Measurements from ENCODE around the gene NFATC4.

Gene NFATC4

DNA sequence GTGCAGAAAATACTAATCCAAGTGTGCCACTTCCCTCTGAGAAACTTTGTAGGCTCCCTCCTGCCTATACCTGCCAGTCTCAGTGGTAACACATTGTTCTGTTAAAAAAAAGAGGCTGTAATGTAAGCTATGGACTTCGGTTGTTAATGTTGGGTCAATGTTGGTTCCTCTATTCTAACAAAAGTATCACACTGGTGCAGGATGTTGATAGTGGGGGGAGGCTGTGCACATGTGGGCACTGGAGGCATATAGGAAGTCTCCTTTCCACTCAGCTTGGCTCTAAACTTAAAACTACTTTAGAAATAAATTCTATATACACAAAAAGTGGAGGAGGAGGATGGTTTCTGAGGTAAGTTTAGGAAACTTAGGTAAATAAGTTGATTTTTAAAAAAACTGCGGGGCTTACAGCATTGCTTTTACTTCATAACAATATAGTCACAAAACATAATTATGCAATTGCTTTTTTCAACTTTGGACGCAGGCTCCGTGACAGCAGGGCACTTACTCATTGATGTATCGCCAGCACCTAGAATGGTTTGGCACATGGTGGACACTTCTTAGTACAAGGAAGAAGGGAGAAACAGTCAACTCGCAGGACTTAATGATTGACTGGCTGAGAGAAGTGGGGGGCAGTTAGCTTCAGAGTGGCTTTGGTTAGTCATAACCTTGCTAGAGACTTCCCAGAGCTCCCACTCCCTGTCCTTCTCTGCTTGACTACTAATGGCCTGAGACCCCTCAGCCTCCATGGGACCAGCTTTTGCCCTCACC lies 22.9 kb downstream of the NFATC4 start:
- no peak for DNase-seq

DNA sequence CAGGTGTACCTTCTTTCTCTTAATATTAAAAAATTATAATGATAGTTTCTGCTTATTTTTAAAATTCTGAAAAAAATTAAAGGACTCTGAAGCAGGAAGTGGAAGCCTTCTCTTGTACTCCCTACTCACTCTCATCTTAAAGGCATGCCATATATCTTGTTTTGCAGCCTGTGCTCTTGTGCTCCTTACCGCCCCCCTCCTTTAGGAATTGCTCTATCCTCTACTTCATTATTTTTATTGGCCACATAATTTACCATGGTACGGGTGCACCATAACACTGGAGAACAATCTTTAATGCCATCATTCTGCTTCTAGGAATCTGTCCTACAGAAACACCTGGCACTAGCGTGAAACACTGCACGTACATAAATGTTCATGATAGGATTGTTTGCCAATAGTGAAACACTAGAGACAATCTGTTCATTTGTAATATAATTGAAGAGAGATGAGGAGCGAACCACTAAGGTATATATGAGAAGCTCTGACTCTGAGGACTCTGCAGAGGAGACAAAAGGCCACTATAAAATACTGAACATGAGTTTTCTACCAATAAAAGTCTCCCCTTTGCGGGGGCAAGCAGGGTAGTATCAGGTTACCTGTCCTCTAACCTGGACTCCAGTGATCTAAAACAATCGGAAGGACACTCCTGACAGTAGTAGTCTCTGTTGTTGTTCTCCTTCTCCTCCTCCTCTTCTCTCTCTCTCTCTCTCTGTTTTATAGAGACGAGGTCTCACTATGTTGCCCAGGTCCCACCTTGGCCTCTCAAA lies 24.5 kb downstream of the NFATC4 start:
- DNase-seq = no peak

DNA sequence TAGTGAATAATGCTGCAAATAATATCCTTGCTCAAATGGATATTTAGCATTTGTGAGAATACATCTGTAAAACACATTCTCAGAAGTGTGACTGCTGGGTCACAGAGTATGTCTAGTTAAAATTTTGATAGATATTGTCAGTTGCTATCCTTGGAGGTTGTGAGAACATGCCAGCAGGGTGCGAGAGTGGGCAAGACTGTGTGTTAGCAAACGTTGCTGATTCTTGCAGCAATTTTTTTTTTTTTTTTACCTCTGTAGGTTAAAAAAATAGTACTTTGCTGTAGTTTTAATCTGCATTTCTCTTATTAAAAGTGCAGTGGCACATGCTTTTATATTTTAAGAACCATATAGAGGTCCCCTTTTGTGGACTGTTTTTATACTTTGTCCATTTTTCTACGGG lies 26.3 kb downstream of the NFATC4 start:
- DNase-seq = no peak

DNA sequence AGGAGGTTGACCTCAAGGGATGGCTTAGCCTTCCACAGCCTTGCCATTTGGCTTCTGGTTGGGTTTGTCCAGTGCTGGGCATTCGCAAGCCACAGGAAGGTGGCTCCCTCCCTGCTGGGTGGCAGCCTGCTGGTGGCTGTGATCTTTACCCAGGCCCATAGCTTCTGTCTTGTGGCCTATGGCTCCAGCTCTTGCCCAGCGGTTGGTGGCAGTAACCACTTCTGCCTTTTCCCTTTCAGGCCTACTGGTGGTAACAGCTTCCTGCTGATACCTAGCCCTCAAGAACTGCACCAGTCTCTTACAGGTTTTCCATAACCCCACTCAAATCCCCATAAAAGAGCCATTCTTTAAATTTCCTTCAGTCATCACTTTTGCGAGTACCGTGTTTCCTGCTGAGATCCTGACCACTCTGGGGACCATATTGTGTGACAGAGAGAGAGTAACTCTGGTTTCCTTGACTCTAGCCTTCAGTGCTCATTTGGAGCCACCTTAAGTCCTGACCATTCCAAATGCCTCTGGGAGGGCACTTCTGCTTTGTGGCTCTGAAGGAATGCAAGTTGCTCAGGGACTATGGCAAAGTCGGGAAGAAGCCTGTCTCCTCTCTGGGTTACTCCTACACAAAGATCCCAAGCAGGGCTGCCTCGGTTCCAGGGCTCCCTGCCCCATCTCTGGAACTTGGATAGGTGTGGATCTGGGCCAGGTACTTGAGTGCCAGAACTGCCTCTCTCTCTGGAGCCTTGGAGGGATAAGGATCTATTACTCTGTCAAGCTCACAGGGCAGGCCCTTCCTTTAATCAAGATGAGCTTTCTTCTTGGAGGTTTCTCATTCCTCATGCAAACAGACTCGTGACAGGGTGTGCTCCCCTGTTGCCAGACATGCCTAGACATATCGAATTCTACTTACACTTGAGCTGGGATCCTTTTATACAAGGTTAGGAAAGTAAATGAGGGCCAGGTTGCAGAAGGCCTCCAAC lies 27.9 kb downstream of the NFATC4 start:
- no peak for DNase-seq

DNA sequence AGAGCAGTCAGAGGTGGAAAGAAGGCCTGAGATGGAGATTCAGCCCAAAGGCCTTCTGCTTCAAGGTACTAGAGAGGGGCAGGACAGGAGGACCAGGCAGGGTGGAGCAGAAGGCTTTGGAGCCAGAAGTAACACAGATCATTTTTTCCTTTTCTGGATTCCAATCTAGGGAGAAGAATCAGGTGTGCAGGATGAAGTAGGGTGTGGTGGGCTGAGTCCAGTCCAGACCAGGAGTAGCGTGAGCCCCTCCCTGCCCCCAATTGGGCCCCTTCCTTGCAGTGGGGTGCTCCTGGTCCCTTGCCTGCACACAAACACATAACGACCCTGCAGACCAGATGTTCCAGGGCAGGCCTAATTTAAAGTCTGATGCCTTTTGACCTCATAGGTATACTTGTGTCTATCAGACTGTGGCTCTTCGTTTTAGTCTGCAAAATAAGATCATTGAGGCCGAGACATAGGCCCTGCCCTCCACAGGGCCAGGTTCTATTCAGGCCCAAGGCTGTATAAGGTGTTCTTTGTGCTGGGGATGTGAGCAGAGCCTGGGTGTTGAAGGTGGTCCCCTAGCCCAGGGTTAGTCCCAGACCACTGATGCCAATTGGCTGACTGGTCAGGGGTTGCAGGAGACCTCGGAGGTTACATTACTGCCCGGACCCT lies 29.8 kb downstream of the NFATC4 start:
- DNase-seq = no peak

DNA sequence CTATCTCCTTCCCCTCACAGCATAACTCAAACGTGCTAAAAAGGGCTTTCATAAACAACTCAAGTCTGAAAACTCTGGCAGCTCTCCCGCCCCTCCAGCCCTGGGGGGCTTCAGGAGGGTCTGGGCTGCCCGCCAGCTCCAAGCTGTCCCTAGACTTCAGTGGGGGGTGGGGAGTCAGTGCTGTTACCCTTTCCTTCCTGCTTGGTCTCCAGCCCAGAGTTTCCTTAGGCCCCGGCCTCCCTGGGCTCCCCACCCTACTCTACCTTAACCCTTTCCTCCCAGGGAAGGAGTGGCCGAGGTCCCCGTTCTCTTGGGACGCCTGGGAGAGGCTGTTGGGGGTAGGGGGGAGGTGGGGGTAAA lies 30.3 kb downstream of the NFATC4 start:
- DNase-seq = peak; percentile 80

DNA sequence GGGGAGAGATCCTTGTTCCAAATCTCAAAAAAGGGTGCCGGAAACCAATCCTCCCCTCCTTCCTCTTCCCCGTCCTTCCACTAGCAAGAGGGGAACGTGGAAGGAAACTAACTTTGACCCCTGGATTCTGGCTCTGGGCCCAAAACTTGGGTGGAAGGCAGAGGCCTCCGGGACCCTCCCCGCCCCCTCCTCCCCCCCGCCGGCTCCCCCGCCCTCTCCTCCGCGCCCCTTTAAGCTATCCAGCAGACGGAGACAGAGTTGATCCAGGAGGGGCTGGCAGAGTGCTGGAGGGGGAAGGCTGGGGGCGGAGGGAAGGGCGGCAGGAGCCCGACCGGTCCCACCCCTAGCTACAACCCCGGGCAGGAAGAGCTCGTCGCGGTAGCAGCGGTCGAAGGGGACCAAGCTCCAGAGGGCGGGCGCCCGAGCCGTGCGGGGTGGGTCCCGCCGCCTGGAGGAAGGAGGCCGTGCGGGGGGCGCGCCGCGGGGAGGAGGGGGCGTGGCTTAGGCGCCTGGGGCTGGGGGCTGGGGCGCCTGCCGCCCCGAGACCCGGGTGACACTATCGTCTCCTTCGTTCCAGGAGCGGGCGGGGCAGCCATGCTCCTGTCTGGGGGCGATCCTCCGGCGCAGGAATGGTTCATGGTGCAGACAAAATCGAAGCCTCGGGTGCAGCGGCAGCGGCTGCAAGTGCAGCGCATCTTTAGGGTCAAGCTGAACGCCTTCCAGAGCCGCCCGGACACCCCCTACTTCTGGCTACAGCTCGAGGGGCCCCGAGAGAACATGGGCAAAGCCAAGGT lies 30.9 kb downstream of the NFATC4 start, which contains the start of gene NYNRIN:
Gene NYNRIN (plus strand): TSS at position 351 of the 794 bp plus-strand sequence. CDS start 244 bp downstream, at position 595.
- peak; percentile 89 for DNase-seq

DNA sequence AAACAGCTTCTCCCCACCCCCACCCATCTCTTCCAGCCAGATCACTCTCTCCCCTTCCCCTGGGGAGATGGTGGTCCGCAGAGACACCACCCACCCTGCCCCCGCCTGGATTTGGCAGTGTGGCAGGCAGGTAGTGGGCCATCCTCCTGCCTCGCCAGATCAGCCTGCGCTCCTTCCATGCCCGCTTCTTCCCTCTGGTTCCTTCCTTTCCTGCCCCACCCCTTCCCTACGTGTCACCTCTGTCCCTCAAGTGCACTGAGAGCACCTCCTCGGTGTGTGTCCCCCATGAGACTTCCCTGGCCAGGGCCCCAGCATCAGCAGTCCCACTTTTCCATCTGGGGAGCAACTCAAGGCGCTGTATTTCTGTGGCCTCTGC lies 31.5 kb downstream of the NFATC4 start:
- no peak for DNase-seq

DNA sequence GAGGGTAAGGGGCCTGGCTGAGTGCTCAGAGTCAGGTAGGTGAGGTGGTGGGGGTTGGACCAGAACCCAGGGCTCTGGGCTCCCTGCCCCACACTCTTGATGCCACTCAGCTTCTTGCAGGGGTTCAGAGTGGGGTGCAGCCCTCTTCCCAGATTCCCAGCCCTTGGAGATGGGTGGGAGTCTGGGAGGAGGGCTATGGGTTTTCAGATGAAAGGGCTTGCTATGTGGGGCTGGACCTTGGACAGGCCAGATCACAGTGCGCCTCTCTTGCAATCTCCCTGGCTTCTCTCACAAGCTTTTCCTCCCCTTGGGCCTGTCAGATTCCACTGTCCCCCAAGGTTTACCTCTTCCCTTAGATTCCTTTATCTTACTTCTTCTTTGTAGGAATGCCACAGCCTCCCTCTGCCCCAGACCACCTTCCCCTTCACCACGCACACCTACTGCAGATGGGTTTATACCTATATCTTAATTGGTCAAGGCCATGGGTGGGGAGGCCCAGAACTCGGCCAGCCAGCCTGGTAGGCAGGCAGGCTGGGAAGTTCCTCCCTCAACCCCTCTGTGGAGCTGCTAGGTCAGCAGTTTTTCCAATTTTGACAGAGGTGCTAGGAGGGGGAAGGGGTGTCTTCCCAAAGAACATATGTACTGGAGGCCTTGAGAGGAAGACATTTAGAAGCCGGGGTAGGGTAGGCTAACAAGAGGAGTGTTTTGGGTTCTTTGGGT lies 32.2 kb downstream of the NFATC4 start:
- no peak for DNase-seq

DNA sequence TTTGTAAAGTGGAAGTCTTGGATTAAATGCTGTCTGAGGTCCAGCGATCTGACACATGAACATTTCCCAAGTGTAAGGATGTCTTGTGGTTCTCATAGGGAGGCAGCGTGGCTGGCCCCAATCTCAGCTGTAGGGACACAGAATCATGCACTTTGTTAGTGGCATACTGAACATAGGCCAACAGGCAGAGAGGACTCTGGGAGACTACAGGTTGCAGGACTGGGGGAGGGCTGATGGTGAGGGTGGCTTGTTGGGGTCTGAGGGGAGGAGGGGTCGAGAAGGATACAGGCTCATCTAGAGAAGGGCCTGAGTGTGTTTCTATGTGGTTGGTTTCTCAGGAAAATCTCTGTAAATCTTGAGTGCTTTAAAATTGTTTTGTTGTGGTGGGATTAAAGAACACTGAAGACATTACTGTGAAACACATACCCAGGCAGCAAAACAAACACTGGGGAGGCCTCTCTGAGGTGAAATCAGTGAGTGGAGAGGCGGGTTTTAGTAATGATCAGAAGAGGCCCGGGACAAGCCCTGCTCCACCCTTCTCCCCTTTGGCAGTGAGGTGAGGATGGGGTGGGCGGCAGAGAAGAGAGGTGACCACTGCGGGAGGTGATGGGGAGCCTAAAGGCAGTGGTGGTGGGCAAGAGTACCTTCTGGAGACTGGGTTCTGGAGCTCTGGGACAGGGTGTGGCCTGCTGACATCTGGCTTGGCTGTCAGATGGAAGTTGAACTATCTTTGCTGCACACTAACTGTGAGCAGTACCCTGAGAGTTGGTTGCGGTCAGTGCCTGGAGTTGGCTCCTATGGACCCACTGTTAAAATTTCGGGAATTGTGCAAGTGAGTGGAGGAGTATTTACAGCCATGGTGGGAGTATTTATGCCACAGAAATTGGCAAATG lies 34.1 kb downstream of the NFATC4 start:
- DNase-seq = no peak

DNA sequence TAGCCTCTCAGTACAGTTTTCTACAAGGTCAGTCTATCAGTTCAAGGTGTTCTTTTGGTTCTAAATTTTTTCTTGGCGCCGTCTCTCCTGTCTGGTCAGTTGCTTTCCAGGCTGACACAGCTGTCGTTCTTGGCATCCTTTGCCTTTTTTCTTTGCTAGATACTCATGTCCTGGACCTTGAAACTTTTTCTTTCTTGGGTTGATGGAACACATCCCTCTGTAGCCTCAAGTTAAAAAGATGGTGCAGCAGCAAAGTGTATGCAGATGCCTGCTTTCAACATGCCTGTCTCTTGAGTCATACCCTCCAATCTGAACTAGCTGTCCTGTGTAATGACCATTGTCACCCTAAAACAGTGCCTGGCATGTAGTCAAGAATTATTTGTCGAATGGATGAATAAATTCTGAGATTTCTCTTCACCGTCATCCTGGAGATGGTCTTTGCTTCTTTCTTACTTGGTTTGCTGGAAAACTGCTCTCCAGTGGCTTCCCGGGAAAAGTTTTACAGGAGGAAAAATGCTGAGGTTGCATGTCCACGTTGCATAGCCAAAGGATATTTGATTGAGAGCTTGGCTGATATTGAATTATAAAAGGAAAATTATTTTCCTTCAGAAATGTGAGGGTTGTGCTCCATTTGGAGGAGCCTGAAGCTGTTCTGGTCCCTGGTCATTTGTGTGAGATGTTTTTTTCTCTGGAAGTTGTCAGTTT lies 35.5 kb downstream of the NFATC4 start:
- DNase-seq = no peak

DNA sequence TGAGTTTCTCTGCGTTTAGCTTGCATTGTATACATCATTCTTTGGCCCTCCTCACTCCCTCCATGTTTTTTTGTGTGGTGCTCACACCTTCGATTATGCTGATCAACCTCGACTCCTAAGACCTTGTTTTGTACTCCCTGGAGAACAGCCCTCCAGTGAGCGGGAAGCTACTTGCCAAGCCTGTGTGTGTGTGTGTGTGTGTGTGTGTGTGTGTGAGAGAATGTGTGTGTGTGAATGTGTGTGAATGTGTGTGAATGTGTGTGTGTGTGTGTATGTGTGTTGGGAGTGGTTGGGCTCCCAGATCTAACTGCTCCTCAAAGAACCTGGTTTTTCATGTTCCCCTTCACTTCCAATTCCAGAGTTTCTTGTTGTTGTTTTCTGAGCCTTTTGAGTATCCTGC lies 36.8 kb downstream of the NFATC4 start:
- no peak for DNase-seq

DNA sequence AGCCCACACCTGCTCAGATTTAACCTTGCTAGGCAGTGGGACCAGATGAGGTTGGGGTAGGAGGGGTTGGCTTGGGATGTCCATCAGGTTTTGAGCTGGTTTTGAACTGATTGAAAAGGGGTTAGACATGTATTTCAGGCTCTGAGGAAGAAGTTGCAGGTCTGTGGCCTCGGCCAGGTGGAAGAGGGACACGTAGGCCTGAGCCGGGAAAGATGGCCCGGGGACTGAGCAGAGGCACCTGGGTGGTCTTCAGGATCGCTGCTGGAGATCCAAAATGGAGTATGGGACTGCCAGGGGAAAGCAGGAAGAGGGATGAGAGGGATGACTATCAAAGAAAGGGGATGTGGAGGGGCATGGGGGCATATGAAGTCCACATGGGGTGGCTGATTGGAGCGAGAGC lies 38.4 kb downstream of the NFATC4 start:
- no peak for DNase-seq

DNA sequence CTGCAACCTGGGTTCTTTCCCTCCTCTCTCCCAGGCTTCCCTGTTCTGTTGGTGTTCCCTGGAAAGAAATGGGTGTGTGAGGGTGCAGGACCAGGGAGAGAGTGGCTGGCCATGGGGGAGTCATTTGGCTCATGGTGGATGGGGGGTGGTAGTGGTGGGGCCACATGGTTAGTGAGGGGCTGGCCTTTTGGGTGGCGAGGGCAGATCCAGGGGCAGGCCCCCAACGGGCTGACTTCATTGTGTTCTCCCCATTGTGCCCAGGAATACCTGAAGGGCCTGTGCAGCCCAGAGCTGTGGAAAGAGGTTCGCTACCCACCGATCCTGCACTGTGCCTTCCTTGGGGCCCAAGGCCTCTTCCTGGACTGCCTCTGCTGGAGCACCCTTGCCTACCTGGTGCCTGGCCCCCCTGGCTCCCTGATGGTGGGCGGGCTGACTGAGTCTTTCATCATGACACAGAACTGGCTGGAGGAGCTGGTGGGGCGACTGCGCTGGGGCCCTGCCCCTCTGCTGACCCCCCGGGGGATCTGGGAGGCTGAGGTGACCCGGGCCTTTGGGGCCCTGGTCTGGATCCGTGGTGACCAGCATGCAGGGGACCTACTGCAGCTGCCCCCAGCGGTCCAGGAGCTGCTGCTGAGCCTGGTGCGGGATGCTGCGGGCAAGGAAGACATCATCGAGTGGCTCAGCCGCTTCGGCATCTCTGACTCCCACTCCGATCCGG lies 39.8 kb downstream of the NFATC4 start:
- no peak for DNase-seq

DNA sequence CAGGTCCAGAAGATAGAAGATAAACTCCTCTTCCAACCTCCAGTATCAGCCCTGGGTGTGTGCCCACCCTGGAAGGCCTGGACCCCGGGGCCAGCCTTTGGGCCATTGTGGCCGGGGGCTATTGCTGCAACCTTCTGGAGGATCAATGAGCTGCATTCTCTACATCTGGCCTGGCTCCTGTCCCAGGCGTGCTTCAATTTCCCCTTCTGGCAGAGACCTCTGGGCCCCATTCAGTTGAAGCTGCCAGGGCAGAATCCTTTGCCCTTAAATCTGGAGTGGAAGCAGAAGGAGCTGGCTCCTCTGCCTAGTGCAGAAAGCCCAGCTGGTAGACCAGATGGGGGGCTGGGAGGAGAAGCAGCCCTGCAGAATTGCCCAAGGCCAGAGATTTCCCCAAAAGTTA lies 40.8 kb downstream of the NFATC4 start:
- DNase-seq = peak; percentile 63

DNA sequence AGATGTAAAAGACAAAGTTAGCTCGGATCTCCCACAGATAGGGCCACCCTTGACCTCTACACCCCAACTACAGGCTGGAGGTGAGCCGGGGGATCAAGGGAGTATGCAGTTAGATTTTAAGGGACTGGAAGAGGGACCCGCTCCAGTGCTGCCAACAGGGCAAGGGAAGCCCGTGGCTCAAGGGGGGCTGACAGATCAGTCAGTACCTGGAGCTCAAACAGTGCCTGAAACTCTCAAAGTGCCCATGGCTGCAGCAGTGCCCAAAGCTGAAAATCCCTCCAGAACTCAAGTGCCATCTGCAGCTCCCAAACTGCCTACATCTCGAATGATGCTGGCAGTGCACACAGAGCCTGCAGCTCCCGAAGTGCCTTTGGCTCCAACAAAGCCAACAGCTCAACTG lies 41.2 kb downstream of the NFATC4 start:
- DNase-seq = no peak

DNA sequence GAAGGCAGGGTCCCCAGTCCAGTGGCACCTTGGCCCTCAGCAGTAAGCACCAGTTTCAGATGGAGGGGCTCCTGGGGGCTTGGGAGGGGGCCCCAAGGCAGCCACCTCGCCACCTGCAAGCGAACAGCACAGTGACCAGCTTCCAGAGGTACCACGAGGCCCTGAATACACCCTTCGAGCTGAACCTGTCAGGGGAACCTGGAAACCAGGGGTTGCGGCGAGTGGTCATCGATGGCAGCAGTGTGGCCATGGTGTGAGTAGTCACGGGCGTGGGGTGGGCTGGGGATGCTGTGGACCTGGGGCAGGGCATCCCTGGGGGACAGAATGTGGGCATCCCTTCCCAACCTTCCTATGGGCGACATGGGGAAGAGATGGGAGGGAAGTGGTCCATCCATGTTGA lies 42.0 kb downstream of the NFATC4 start:
- no peak for DNase-seq

Data from right hindlimb (tissue), 1 donor.